Esophagus (tissue), 2 donors: ENCODE results near the gene MSANTD1. TPM values are rescaled to one million over a fixed set of nuclear protein-coding genes. Genes with fewer than 3 reads are reported as not detected.

ENCODE experiments used
- H3K27ac ChIP-seq, 2 donors: one replicate each; pipeline ENCODE4 v1.5.1; 2013; ENCODE audit warnings: low read depth in 2 of 2, mild to moderate bottlenecking in 2 of 2, inconsistent platforms in 1 of 2, low read length in 1 of 2, moderate library complexity in 1 of 2
- H3K27me3 ChIP-seq, 2 donors: one replicate each; pipeline ENCODE4 v1.6.1; 2013; ENCODE audit warnings: low read length in 2 of 2, control low read depth in 1 of 2, mild to moderate bottlenecking in 1 of 2; ENCODE audit not compliant: insufficient read depth in 2 of 2, control insufficient read depth in 1 of 2
- H3K36me3 ChIP-seq, 2 donors: one replicate each; pipeline ENCODE4 v1.6.1; 2013; ENCODE audit warnings: low read length in 1 of 2; ENCODE audit not compliant: control insufficient read depth in 2 of 2, insufficient read depth in 2 of 2
- H3K4me1 ChIP-seq, 2 donors: one replicate each; pipeline ENCODE4 v1.6.1; 2013; ENCODE audit warnings: low read length in 1 of 2; ENCODE audit not compliant: control insufficient read depth in 2 of 2, insufficient read depth in 2 of 2
- H3K4me3 ChIP-seq, 2 donors: one replicate each; pipeline ENCODE4 v1.5.1; 2013; ENCODE audit warnings: low read length in 2 of 2, mild to moderate bottlenecking in 2 of 2, low read depth in 1 of 2, moderate library complexity in 1 of 2
- H3K9me3 ChIP-seq, 2 donors: one replicate each; pipeline ENCODE4 v1.6.1; 2013; ENCODE audit warnings: mild to moderate bottlenecking in 2 of 2, low read depth in 1 of 2, low read length in 1 of 2, moderate library complexity in 1 of 2; ENCODE audit not compliant: control insufficient read depth in 2 of 2, insufficient read depth in 1 of 2
- WGBS, 2 donors: extraction: QIAGEN DNeasy Blood & Tissue Kit; methylation state at CpG; one replicate each; pipeline ENCODE4 v1.1.7; 2013; 5-methylcytosine and 5-hydroxymethylcytosine counted together
- polyA plus RNA-seq, 2 donors: library from polyadenylated mRNA; stranded (reverse); fragments of 200-250 nt; gene quantifications; one replicate each; pipeline ENCODE4 v1.2.3, GENCODE V29; 2013
- donor health status: healthy with polysubstance abuse.
- donor health status: Bipolar disorder and iron deficiency.

Gene MSANTD1
- polyA plus RNA-seq, result under 1 TPM; 0.16 to 0.61 TPM

- H3K4me1 ChIP-seq, result peaks cover 0 to 3% of the 10 kb centered on the region in 2 donors
- H3K9me3 ChIP-seq, result no peaks in the 10 kb centered on the region
- no peak within 1 kb of the TSS for H3K27ac ChIP-seq
- H3K27me3 ChIP-seq, result no peaks in the 10 kb centered on the region
- H3K36me3 ChIP-seq, result peaks cover 0 to 2% of the 10 kb centered on the region in 2 donors
- no peak within 1 kb of the TSS for H3K4me3 ChIP-seq
- 88 to 89% methylated on average over 70 to 72 of the region's 72 CpGs for WGBS, 2 donors
These were observed at the start of gene MSANTD1 for GRCh38 chr4:3248811-3249661. TSS of gene MSANTD1 (plus strand) at chr4:3249159. CDS start at chr4:3249223, 64 bp downstream.

- Histone ChIP-seq H3K9me3 (no peaks in the 10 kb centered on the region), H3K27me3 (no peaks in the 10 kb centered on the region), H3K36me3 (peaks cover 0 to 16% of the 10 kb centered on the region in 2 donors), H3K27ac (peak overlapping the region in 1 of 2 donors; percentile 29), H3K4me1 (peaks cover 0 to 4% of the 10 kb centered on the region in 2 donors), H3K4me3 (no peak overlapping the region)
- WGBS, 2 donors, result 93 to 95% methylated on average over 17 of the region's 17 CpGs
These were observed 49.1 kb upstream of the MSANTD1 start for GRCh38 chr4:3199653-3200422.

- Histone ChIP-seq H3K4me3 (no peak overlapping the region), H3K9me3 (no peaks in the 10 kb centered on the region), H3K27ac (peak overlapping the region in 1 of 2 donors; percentile 47), H3K36me3 (peaks cover 0 to 13% of the 10 kb centered on the region in 2 donors), H3K27me3 (no peaks in the 10 kb centered on the region), H3K4me1 (peaks cover 0 to 4% of the 10 kb centered on the region in 2 donors)
- WGBS, 2 donors, result 88 to 91% methylated on average over 8 of the region's 8 CpGs
These were observed 48.4 kb upstream of the MSANTD1 start for GRCh38 chr4:3200423-3201090.

GRCh38 chr4:3201718-3202702, 46.9 kb upstream of the MSANTD1 start:
- Histone ChIP-seq H3K4me1 (peaks cover 0 to 4% of the 10 kb centered on the region in 2 donors), H3K9me3 (no peaks in the 10 kb centered on the region), H3K4me3 (no peak overlapping the region), H3K27me3 (no peaks in the 10 kb centered on the region), H3K27ac (peak overlapping the region; percentile 35 to 47), H3K36me3 (peaks cover 0 to 17% of the 10 kb centered on the region in 2 donors)
- 70 to 78% methylated on average over 11 of the region's 11 CpGs for WGBS, 2 donors

- WGBS, 2 donors, result 71 to 75% methylated on average over 22 of the region's 22 CpGs
- H3K4me3 ChIP-seq, result no peak overlapping the region
These were observed 45.8 kb upstream of the MSANTD1 start for GRCh38 chr4:3202836-3203820.

GRCh38 chr4:3203971-3204431, 45.0 kb upstream of the MSANTD1 start:
- no peak overlapping the region for H3K4me3 ChIP-seq
- H3K27me3 ChIP-seq, result no peaks in the 10 kb centered on the region
- H3K9me3 ChIP-seq, result no peaks in the 10 kb centered on the region
- WGBS, 2 donors, result 55 to 71% methylated on average over 8 of the region's 8 CpGs
- H3K36me3 ChIP-seq, result peaks cover 0 to 19% of the 10 kb centered on the region in 2 donors
- H3K27ac ChIP-seq, result peak overlapping the region in 1 of 2 donors; percentile 58
- H3K4me1 ChIP-seq, result peaks cover 0 to 4% of the 10 kb centered on the region in 2 donors

More at GRCh38 chr4:3202836-3203820, 45.8 kb upstream of the MSANTD1 start:
- peak overlapping the region; percentile 35 to 73 for H3K27ac ChIP-seq
- H3K4me1 ChIP-seq, result peaks cover 0 to 4% of the 10 kb centered on the region in 2 donors
- H3K9me3 ChIP-seq, result no peaks in the 10 kb centered on the region
- H3K27me3 ChIP-seq, result no peaks in the 10 kb centered on the region
- H3K36me3 ChIP-seq, result peaks cover 0 to 20% of the 10 kb centered on the region in 2 donors

- no peak overlapping the region for H3K4me3 ChIP-seq
- peaks cover 0 to 26% of the 10 kb centered on the region in 2 donors for H3K36me3 ChIP-seq
- H3K9me3 ChIP-seq, result no peaks in the 10 kb centered on the region
- H3K27ac ChIP-seq, result peak overlapping the region in 1 of 2 donors; percentile 52
- peaks cover 0 to 4% of the 10 kb centered on the region in 2 donors for H3K4me1 ChIP-seq
- 93 to 96% methylated on average over 11 of the region's 11 CpGs for WGBS, 2 donors
- no peaks in the 10 kb centered on the region for H3K27me3 ChIP-seq
These were observed 43.0 kb upstream of the MSANTD1 start for GRCh38 chr4:3205995-3206394.
